HG02610 (cell line): ENCODE measurements around the gene UQCRFS1.

Source experiments
- ATAC-seq: cut with Tn5 transposase; IDR thresholded peaks from one replicate; pipeline ENCODE4 v1.9.1; 2021; ENCODE audit warnings: mild to moderate bottlenecking, moderate library complexity; ENCODE audit not compliant: unreplicated experiment

UQCRFS1 gene

DNA sequence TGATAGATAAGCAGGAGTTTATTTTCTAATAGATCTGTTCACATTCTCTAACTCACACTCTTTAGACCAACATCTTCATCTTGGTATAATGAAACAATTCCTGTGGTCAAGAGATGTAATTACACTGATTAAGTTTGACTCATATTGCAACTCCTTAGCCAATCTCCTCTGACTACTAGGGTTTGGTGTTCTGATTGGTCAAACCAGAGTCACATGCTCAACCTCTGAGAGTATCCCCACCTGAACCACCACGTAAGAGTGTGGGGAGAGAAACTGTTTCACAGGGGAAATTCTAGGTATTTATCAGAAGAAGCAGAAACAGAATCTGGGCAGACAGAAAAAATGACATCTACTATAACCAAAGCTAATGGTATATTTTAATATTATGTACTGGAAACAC, 42.4 kb downstream of the UQCRFS1 start:
- ATAC-seq = no peak

DNA sequence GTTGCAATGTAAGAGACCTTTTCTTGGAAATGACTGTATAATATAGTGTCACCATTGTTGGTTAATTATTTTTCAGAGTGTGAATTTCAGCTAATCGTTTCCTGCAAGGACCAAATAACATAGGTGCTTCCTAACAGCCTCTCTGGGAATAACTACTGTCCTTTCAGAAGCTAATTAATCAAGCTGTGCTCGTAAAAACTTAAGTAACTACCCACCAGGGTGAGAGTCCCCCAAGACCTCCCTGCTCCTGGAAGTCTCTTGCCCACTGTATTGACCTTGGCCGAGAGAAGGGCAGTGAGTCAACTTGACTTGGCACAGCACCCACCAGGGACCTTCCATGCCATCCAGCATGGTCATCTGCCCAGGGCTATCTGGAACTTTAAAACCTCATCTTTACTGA, 50.3 kb downstream of the UQCRFS1 start:
- ATAC-seq = no peak

DNA sequence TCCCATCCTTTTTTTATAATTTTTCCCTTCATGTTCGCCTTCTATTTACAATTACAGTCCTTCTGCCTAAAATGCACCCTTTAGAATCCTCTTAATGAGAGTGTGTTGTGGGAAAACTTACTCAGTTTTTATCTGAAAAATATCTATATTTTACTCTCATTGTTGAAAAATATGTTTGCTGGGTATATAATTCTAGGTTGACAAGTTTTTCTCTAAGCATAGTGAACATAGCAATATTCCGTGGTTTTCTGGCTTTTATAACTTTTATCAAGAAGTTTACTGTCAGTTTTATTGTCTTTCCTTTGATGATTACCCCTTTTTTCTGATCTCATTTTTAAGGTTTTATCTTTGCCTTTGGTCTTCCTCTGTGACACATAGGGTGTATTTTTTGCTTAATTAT, 57.3 kb downstream of the UQCRFS1 start:
- no peak for ATAC-seq
